H1 (cell line): Measurements from ENCODE around the gene TMEM131L. TPM values are rescaled to one million over a fixed set of nuclear protein-coding genes. Genes with fewer than 3 reads are reported as not detected.

Experiments
- CTCF ChIA-PET: fragments of 300-600 bp; sonication (Branson Sonifier 250); formaldehyde crosslinking; loops from one replicate; lab custom pipeline; 2021; ENCODE audit not compliant: partially characterized antibody; lab: Charles Lee
- POLR2A ChIA-PET: fragments of 300-600 bp; sonication (Branson Sonifier 250); formaldehyde crosslinking; loops from one replicate; lab custom pipeline; 2021; ENCODE audit warnings: inconsistent platforms; ENCODE audit not compliant: partially characterized antibody; lab: Charles Lee
- DNase-seq, 2 experiments: peaks; one replicate each; pipeline versions ENCODE4 v3.0.0 to v3.0.0-alpha.2; 2010 to 2022; ENCODE audit warnings: low spot score in 2 of 2, low read depth in 1 of 2, mixed read lengths in 1 of 2
- FAIRE-seq: peaks from 2 replicates; lab custom pipeline; 2011; peaks lifted over from hg19 to GRCh38; lab: Jason Lieb, UNC
- H2AFZ ChIP-seq: 2 replicates; pipeline ENCODE4 v1.8.1; 2012; ENCODE audit warnings: low read length, inconsistent platforms
- H2AK5ac ChIP-seq: 2 replicates; pipeline ENCODE4 v1.6.1; 2013; ENCODE audit warnings: low read depth, low read length
- H2BK120ac ChIP-seq: replicated peaks from 2 replicates; pipeline ENCODE3; 2013; ENCODE audit warnings: low read depth, low read length, inconsistent platforms
- H2BK12ac ChIP-seq: 2 replicates; pipeline ENCODE4 v1.6.1; 2013; ENCODE audit warnings: low read depth, low read length
- H2BK15ac ChIP-seq: 2 replicates; pipeline ENCODE4 v1.6.1; 2013; ENCODE audit warnings: low read length
- H2BK20ac ChIP-seq: 2 replicates; pipeline ENCODE4 v1.6.1; 2013; ENCODE audit warnings: low read length
- H2BK5ac ChIP-seq: 2 replicates; pipeline ENCODE4 v1.6.1; 2013; ENCODE audit warnings: low read depth, low read length
- H3K14ac ChIP-seq: 2 replicates; pipeline ENCODE4 v1.6.1; 2013; ENCODE audit warnings: inconsistent platforms; ENCODE audit not compliant: insufficient read length
- H3K18ac ChIP-seq: 2 replicates; pipeline ENCODE4 v1.6.1; 2013; ENCODE audit warnings: low read length; ENCODE audit errors: extremely low read depth
- H3K23ac ChIP-seq: 2 replicates; pipeline ENCODE4 v1.6.1; 2013; ENCODE audit warnings: inconsistent platforms; ENCODE audit not compliant: insufficient read length
- H3K23me2 ChIP-seq: 2 replicates; pipeline ENCODE4 v1.6.1; 2013; ENCODE audit warnings: low read depth, low read length
- H3K27ac ChIP-seq: 2 replicates; pipeline ENCODE4 v1.6.1; 2011; ENCODE audit warnings: low read depth, low read length, inconsistent platforms
- H3K27me3 ChIP-seq, 4 experiments: replicated peaks in 1 of 4; 1 replicate in 1 of 4; 2 replicates in 3 of 4; pipeline versions ENCODE4 v1.6.1 to v1.8.1; 2011 to 2013; ENCODE audit warnings: low read length in 3 of 4, mild to moderate bottlenecking in 3 of 4, inconsistent platforms in 2 of 4, mixed read lengths in 2 of 4, moderate library complexity in 1 of 4; ENCODE audit not compliant: control insufficient read depth in 3 of 4, insufficient read depth in 3 of 4; ENCODE audit errors: extremely low read depth in 1 of 4
- H3K36me3 ChIP-seq, 4 experiments: 2 replicates each; pipeline versions ENCODE4 v1.6.1 to v1.8.1; 2011 to 2013; ENCODE audit warnings: mild to moderate bottlenecking in 4 of 4, low read length in 3 of 4, moderate library complexity in 2 of 4, control low read depth in 1 of 4, inconsistent platforms in 1 of 4; ENCODE audit not compliant: insufficient read depth in 4 of 4, control insufficient read depth in 2 of 4
- H3K4ac ChIP-seq: replicated peaks from 2 replicates; pipeline ENCODE3; 2013; ENCODE audit warnings: low read length, low read depth, mixed read lengths, inconsistent platforms; ENCODE audit not compliant: insufficient read length
- H3K4me1 ChIP-seq, 4 experiments: replicated peaks in 1 of 4; 1 replicate in 1 of 4; 2 replicates in 3 of 4; pipeline versions ENCODE4 v1.6.1 to v1.8.1; 2011 to 2013; ENCODE audit warnings: low read length in 3 of 4, inconsistent platforms in 2 of 4, mixed read lengths in 1 of 4; ENCODE audit not compliant: insufficient read depth in 4 of 4, control insufficient read depth in 3 of 4
- H3K4me2 ChIP-seq, 2 experiments: 2 replicates each; pipeline versions ENCODE4 v1.6.1 to v1.8.1; 2011 to 2013; ENCODE audit warnings: low read depth in 2 of 2, low read length in 2 of 2, control low read depth in 1 of 2, inconsistent platforms in 1 of 2, mild to moderate bottlenecking in 1 of 2; ENCODE audit not compliant: insufficient read depth in 1 of 2
- H3K4me3 ChIP-seq, 4 experiments: fragments of 200-600, 300-600 bp in 1 of 4; sonication (generic), shearing (Covaris generic), sonication (Bioruptor Twin) in 1 of 4; 2 replicates each; pipeline versions ENCODE4 v1.5.1 to v1.8.1; 2011 to 2016; ENCODE audit warnings: low read length in 4 of 4, low read depth in 3 of 4, control low read depth in 2 of 4, inconsistent platforms in 2 of 4, mild to moderate bottlenecking in 2 of 4, mixed read lengths in 1 of 4, moderate library complexity in 1 of 4; ENCODE audit not compliant: insufficient read depth in 2 of 4; ENCODE audit errors: extremely low read depth in 1 of 4
- H3K56ac ChIP-seq: replicated peaks from 2 replicates; pipeline ENCODE3; 2013; ENCODE audit warnings: low read depth, mild to moderate bottlenecking, mixed read lengths, low read length, inconsistent platforms; ENCODE audit not compliant: insufficient read length
- H3K79me1 ChIP-seq: 2 replicates; pipeline ENCODE4 v1.6.1; 2013; ENCODE audit warnings: low read depth, low read length, control low read depth
- H3K79me2 ChIP-seq, 2 experiments: 2 replicates each; pipeline versions ENCODE4 v1.6.1 to v1.8.1; 2012 to 2013; ENCODE audit warnings: low read length in 2 of 2, mild to moderate bottlenecking in 2 of 2, inconsistent platforms in 1 of 2; ENCODE audit not compliant: insufficient read depth in 2 of 2, control insufficient read depth in 1 of 2
- H3K9ac ChIP-seq, 4 experiments: replicated peaks in 1 of 4; 1 replicate in 1 of 4; 2 replicates in 3 of 4; pipeline versions ENCODE4 v1.6.1 to v1.8.1; 2011 to 2013; ENCODE audit warnings: low read depth in 3 of 4, low read length in 3 of 4, control low read depth in 2 of 4, mild to moderate bottlenecking in 2 of 4, moderate library complexity in 2 of 4, inconsistent platforms in 1 of 4; ENCODE audit errors: extremely low read depth in 1 of 4
- H3K9me3 ChIP-seq, 2 experiments: 2 replicates each; pipeline versions ENCODE4 v1.6.1 to v1.8.1; 2012 to 2013; ENCODE audit warnings: mild to moderate bottlenecking in 2 of 2, moderate library complexity in 2 of 2, control low read depth in 1 of 2, inconsistent platforms in 1 of 2, low read depth in 1 of 2, low read length in 1 of 2, mixed read lengths in 1 of 2; ENCODE audit not compliant: insufficient read depth in 2 of 2
- H4K20me1 ChIP-seq, 2 experiments: replicated peaks in 1 of 2; 2 replicates each; pipeline versions ENCODE3 to v1.8.1; 2011 to 2013; ENCODE audit warnings: inconsistent platforms in 2 of 2, low read length in 2 of 2, mild to moderate bottlenecking in 1 of 2; ENCODE audit not compliant: insufficient read depth in 2 of 2, control insufficient read depth in 1 of 2
- H4K5ac ChIP-seq: 2 replicates; pipeline ENCODE4 v1.6.1; 2013; ENCODE audit warnings: low read length, low read depth, mixed read lengths, inconsistent platforms; ENCODE audit not compliant: insufficient read length
- H4K8ac ChIP-seq: 2 replicates; pipeline ENCODE4 v1.8.0; 2013; ENCODE audit warnings: mild to moderate bottlenecking, moderate library complexity, low read length, inconsistent platforms; ENCODE audit not compliant: insufficient read depth; ENCODE audit errors: extremely low read depth
- H4K91ac ChIP-seq: replicated peaks from 2 replicates; pipeline ENCODE3; 2013; ENCODE audit warnings: low read length, mixed read lengths, inconsistent platforms; ENCODE audit not compliant: insufficient read length
- CBX8 ChIP-seq: fragments of 300-800, 300-1000 bp; sonication (generic); IDR thresholded peaks from 2 replicates; pipeline ENCODE4 v1.7.1; 2016; ENCODE audit warnings: low read depth, low read length, borderline replicate concordance
- EGR1 ChIP-seq: IDR thresholded peaks from 2 replicates; pipeline ENCODE4 v1.6.1; 2011; ENCODE audit warnings: low read depth, low read length, borderline replicate concordance
- GABPA ChIP-seq: IDR thresholded peaks from 2 replicates; pipeline ENCODE4 v1.6.1; 2011; ENCODE audit warnings: mild to moderate bottlenecking, low read length, moderate library complexity, borderline replicate concordance; ENCODE audit not compliant: insufficient read depth
- HDAC6 ChIP-seq: IDR thresholded peaks from one replicate; pipeline ENCODE4 v1.7.1; 2012; ENCODE audit warnings: low read depth, mild to moderate bottlenecking, inconsistent platforms, low read length, moderate library complexity
- KDM4A ChIP-seq: IDR thresholded peaks from one replicate; pipeline ENCODE4 v1.7.1; 2012; ENCODE audit warnings: low read depth, mild to moderate bottlenecking, moderate library complexity, low read length, inconsistent platforms; ENCODE audit not compliant: severe bottlenecking
- NRF1 ChIP-seq: IDR thresholded peaks from 2 replicates; pipeline ENCODE4 v1.6.1; 2011; ENCODE audit warnings: mild to moderate bottlenecking, low read depth, low read length, improper control_type of control experiment
- PHF8 ChIP-seq: fragments of 200-600 bp; sonication (generic); conservative IDR thresholded peaks from 2 replicates; pipeline ENCODE4 v1.7.1; 2012; ENCODE audit warnings: low read depth, mild to moderate bottlenecking, inconsistent platforms, low read length, moderate library complexity
- POLR2AphosphoS5 ChIP-seq: IDR thresholded peaks from 2 replicates; pipeline ENCODE4 v1.6.1; 2011; ENCODE audit warnings: low read depth, low read length
- SIN3A ChIP-seq, 2 experiments: IDR thresholded peaks in 1 of 2; conservative IDR thresholded peaks in 1 of 2; 2 replicates each; pipeline ENCODE4 v1.6.1; 2011 to 2012; ENCODE audit warnings: low read length in 2 of 2, improper control_type of control experiment in 1 of 2, low read depth in 1 of 2, mild to moderate bottlenecking in 1 of 2
- SP4 ChIP-seq: IDR thresholded peaks from 2 replicates; pipeline ENCODE4 v1.6.1; 2012; ENCODE audit warnings: low read length, inconsistent platforms
- SUZ12 ChIP-seq: fragments of 200-600 bp; sonication (generic); IDR thresholded peaks from 2 replicates; pipeline ENCODE4 v1.6.1; 2012; ENCODE audit warnings: mild to moderate bottlenecking, inconsistent platforms, low read length, moderate library complexity, mixed read lengths
- TAF7 ChIP-seq: optimal IDR thresholded peaks from 2 replicates; pipeline ENCODE3; 2011; ENCODE audit warnings: low read depth, mild to moderate bottlenecking, inconsistent platforms, low read length, moderate library complexity, borderline replicate concordance
- TCF12 ChIP-seq: IDR thresholded peaks from 2 replicates; pipeline ENCODE4 v1.6.1; 2011; ENCODE audit warnings: low read depth, mild to moderate bottlenecking, low read length
- ZNF274 ChIP-seq: IDR thresholded peaks from 2 replicates; pipeline ENCODE4 v1.7.0; 2012; ENCODE audit warnings: low read length, borderline replicate concordance; ENCODE audit errors: extremely low read depth
- WGBS, 2 experiments: shearing (Covaris generic) in 1 of 2; methylation state at CpG; one replicate each; pipeline versions ENCODE4 v1.1.6 to v1.1.7; 2013 to 2015; ENCODE audit warnings: low lambda C conversion rate in 2 of 2, mixed read lengths in 2 of 2, inconsistent platforms in 1 of 2, low coverage in 1 of 2, missing lambda C conversion rate in 1 of 2; ENCODE audit not compliant: insufficient replicate concordance in 2 of 2, insufficient coverage in 1 of 2, insufficient read length in 1 of 2; ENCODE audit errors: extremely low coverage in 1 of 2, missing lambda C conversion rate in 1 of 2; 5-methylcytosine and 5-hydroxymethylcytosine counted together
- polyA plus RNA-seq, 7 experiments: library from polyadenylated mRNA; depleted of rRNA in 3 of 7; stranded (reverse) in 5 of 7; unstranded in 2 of 7; fragments of >200 nt in 5 of 7; fragments of 200-250 nt in 2 of 7; gene quantifications; 1 replicate in 5 of 7; 2 replicates in 1 of 7; 4 replicates in 1 of 7; pipeline versions ENCODE4 v1.2.1 to v1.2.3, GENCODE V29; 2011 to 2013; ENCODE audit warnings: missing spikeins in 2 of 7, mixed read lengths in 2 of 7
- total RNA-seq: library from RNA; stranded (reverse); fragmentation: NEBNext Ultra II Directional; extraction: Animal tissue kit (Norgen Biotek cat#: 25700); gene quantifications from 2 replicates; pipeline ENCODE4 v1.2.1, GENCODE V29; 2021

The TMEM131L gene
- total and polyA plus RNA-seq, 2 of the 8 experiments (the other 6 are each of a cell fraction or from before 2014, with no cell fraction given), result 14.3 to 26.1 TPM

- Histone ChIP-seq H2BK20ac (no peak overlapping the region), H3K14ac (no peak overlapping the region), H3K4me2 (no peak overlapping the region), H2AK5ac (no peak overlapping the region), H3K27ac (no peak overlapping the region), H3K4me1 (peaks cover 2 to 11% (median 7%) of the 10 kb centered on the region in 4 experiments; a peak in 5 of 7 replicates), H2BK5ac (no peak overlapping the region), H2BK120ac (no peak overlapping the region), H3K36me3 (no peaks in the 10 kb centered on the region), H3K27me3 (no peaks in the 10 kb centered on the region; a peak in 1 of 7 replicates), H3K4me3 (no peak overlapping the region), H3K4ac (peak overlapping the region; percentile 14), H3K18ac (no peak overlapping the region), H2AFZ (no peak overlapping the region), H3K9ac (no peak overlapping the region), H4K5ac (no peak overlapping the region), H2BK12ac (no peak overlapping the region), H4K20me1 (no peaks in the 10 kb centered on the region), H3K56ac (no peak overlapping the region), H3K23ac (no peak overlapping the region), H3K9me3 (no peaks in the 10 kb centered on the region), H3K23me2 (0 out of 2 replicates have a peak, but pooled peaks cover 3% of the 10 kb centered on the region), H4K91ac (no peak overlapping the region), H3K79me1 (no peaks in the 10 kb centered on the region), H3K79me2 (no peaks in the 10 kb centered on the region), H2BK15ac (no peak overlapping the region), H4K8ac (no peak overlapping the region)
- no peak for DNase-seq
- CTCF ChIA-PET, result no interaction called here
- WGBS, 2 experiments, result 87% methylated on average over 5 of the region's 5 CpGs; no CpG with 5 or more reads in 1 of the 2 experiments
- no peak for FAIRE-seq
- POLR2A ChIA-PET, result no interaction called here
- TF ChIP-seq ZNF274 (no peak), HDAC6 (no peak), SIN3A (conservative IDR thresholded peaks at IDR 0.05 in 1 of 2, IDR thresholded peaks at IDR 0.05 in 1 of 2; ENCODE audit: low read depth in 1 of 2, low read length in 2 of 2) (no peak), SP4 (no peak), TCF12 (no peak), NRF1 (no peak), PHF8 (no peak), EGR1 (no peak), KDM4A (no peak), POLR2AphosphoS5 (no peak), CBX8 (no peak), SUZ12 (no peak), GABPA (no peak), TAF7 (no peak)
These were observed 15.6 kb upstream of the TMEM131L start for GRCh38 chr4:153450544-153450917.
